ENCODE results near the gene QRFP. TPM values are rescaled to one million over a fixed set of nuclear protein-coding genes. Genes with fewer than 3 reads are reported as not detected.
A peak's percentile ranks its signal among the peaks of the same experiment; 100 is the strongest.

Gene QRFP
- total RNA-seq, 2 donors from 2014 or later, result not detected

DNA sequence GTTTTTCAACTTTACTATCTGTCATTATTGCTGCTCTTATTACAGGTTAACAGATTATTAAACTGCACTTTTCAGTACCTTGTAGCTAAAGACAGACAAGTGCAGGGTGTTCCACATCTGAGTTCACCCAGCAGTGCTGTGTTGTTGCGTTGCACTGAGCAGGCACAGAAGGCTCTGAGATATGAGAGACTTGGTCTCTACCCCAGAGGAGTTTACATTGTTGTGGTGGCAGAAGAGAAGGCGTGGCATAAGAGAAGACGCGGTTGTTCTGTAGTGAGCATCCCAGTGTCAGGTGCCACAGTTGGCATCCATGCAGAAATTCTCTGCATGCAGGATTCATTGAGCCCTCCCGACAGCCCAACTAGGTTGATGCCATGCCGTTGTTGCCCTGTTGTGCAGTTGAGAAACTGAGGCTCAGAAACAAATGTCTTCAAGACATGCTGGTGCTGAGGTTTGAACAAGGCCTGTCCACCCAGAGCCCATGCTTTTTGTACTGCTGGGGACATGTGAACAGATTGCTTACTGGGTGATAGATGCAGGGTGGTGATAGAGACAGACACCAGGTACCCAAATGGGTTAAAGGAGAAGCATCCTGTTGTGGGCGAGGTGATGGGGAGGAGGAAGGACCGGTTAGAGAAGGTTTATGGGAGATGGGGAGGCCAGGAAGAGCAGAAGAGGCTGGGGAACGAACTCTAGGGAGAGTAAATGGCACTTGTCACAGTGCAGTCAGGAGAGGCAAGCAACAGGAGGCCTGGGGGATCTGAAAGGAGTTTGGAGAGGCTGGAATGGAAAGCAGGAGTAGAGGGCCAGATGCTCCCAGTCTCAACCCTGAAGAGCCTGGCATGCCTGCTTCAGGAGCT, 53.3 kb downstream of the QRFP start:
- peak overlapping the region in 1 of 2 donors; percentile 55 for H3K27ac Mint-ChIP-seq
- DNase-seq (ENCODE audit: low spot score in 2 of 2), result no peak
- no peak for ATAC-seq
- no peaks in the 10 kb centered on the region for H3K36me3 Mint-ChIP-seq
- no peaks in the 10 kb centered on the region for H3K9me3 Mint-ChIP-seq

Other genes starting within 250 kb of the QRFP start
- gene PRDM12, start 232.2 kb downstream of the QRFP start, total RNA-seq, result not detected
- gene EXOSC2, start 203.0 kb downstream of the QRFP start, total RNA-seq, result 10 to 100 TPM; 68.8 to 84.8 TPM
- 10 to 100 TPM; 24.4 to 35.0 TPM for gene ABL1, start 61.6 kb downstream of the QRFP start, total RNA-seq
- not detected for gene FIBCD1, start 42.4 kb upstream of the QRFP start, total RNA-seq
- gene LAMC3, start 112.4 kb upstream of the QRFP start, total RNA-seq, result 1 to 10 TPM; 1.0 to 1.1 TPM
- gene AIF1L, start 199.7 kb upstream of the QRFP start, total RNA-seq, result 1 to 10 TPM in 1 of 2 donors, under 1 TPM in 1; 0.61 to 3.1 TPM
- gene NUP214, start 228.8 kb upstream of the QRFP start, total RNA-seq, result 10 to 100 TPM; 46.4 to 75.5 TPM